ENCODE results near the gene TMEM198.

The TMEM198 gene

GRCh38 chr2:219570194-219570923, 26.5 kb downstream of the TMEM198 start:
- DNase-seq: peak; percentile 23
- in situ Hi-C loops (cut with MboI; ENCODE audit: low pct_unique_long_range_greater_than_20kb, low sequenced_read_pairs): no loop called here

- no peak for DNase-seq
- in situ Hi-C loops (cut with MboI; ENCODE audit: low pct_unique_long_range_greater_than_20kb, low sequenced_read_pairs): no loop called here
Measured at GRCh38 chr2:219570924-219571310, 27.1 kb downstream of the TMEM198 start.

GRCh38 chr2:219571311-219572236, 27.7 kb downstream of the TMEM198 start, which contains the start of gene OBSL1:
TSS of gene OBSL1 (minus strand) at chr2:219571539. CDS start at chr2:219571232, 307 bp downstream.
- in situ Hi-C loops (cut with MboI; ENCODE audit: low pct_unique_long_range_greater_than_20kb, low sequenced_read_pairs): no loop called here
- peak; percentile 75 for DNase-seq

- in situ Hi-C loops (cut with MboI; ENCODE audit: low pct_unique_long_range_greater_than_20kb, low sequenced_read_pairs): no loop called here
- no peak for DNase-seq
Measured at GRCh38 chr2:219572237-219573001, 28.6 kb downstream of the TMEM198 start, which contains the start of gene INHA. TSS of gene INHA (plus strand) at chr2:219572310. CDS start at chr2:219572375, 65 bp downstream.

- in situ Hi-C loops (cut with MboI; ENCODE audit: low pct_unique_long_range_greater_than_20kb, low sequenced_read_pairs): no loop called here
- no peak for DNase-seq
Measured at GRCh38 chr2:219573166-219573565, 29.3 kb downstream of the TMEM198 start.

GRCh38 chr2:219574484-219575311, 30.9 kb downstream of the TMEM198 start:
- DNase-seq: no peak
- in situ Hi-C loops (cut with MboI; ENCODE audit: low pct_unique_long_range_greater_than_20kb, low sequenced_read_pairs): no loop called here

GRCh38 chr2:219575566-219576504, 32.0 kb downstream of the TMEM198 start:
- DNase-seq: no peak
- in situ Hi-C loops (cut with MboI; ENCODE audit: low pct_unique_long_range_greater_than_20kb, low sequenced_read_pairs): no loop called here

- DNase-seq: no peak
- in situ Hi-C loops (cut with MboI; ENCODE audit: low pct_unique_long_range_greater_than_20kb, low sequenced_read_pairs): no loop called here
Measured at GRCh38 chr2:219576505-219577388, 32.9 kb downstream of the TMEM198 start.

- in situ Hi-C loops (cut with MboI; ENCODE audit: low pct_unique_long_range_greater_than_20kb, low sequenced_read_pairs): no loop called here
- no peak for DNase-seq
Measured at GRCh38 chr2:219578811-219579613, 35.2 kb downstream of the TMEM198 start.

GRCh38 chr2:219581346-219581745, 37.5 kb downstream of the TMEM198 start:
- in situ Hi-C loops (cut with MboI; ENCODE audit: low pct_unique_long_range_greater_than_20kb, low sequenced_read_pairs): no loop called here
- no peak for DNase-seq

GRCh38 chr2:219591091-219591490, 47.3 kb downstream of the TMEM198 start:
- no peak for DNase-seq
- in situ Hi-C loops (cut with MboI; ENCODE audit: low pct_unique_long_range_greater_than_20kb, low sequenced_read_pairs): no loop called here

GRCh38 chr2:219592736-219593135, 48.9 kb downstream of the TMEM198 start:
- DNase-seq: no peak
- in situ Hi-C loops (cut with MboI; ENCODE audit: low pct_unique_long_range_greater_than_20kb, low sequenced_read_pairs): no loop called here

- in situ Hi-C loops (cut with MboI; ENCODE audit: low pct_unique_long_range_greater_than_20kb, low sequenced_read_pairs): no loop called here
Measured at GRCh38 chr2:219593154-219593553, 49.3 kb downstream of the TMEM198 start.

GRCh38 chr2:219595256-219595655, 51.4 kb downstream of the TMEM198 start:
- peak; percentile 77 for DNase-seq
- in situ Hi-C loops (cut with MboI; ENCODE audit: low pct_unique_long_range_greater_than_20kb, low sequenced_read_pairs): no loop called here

More at GRCh38 chr2:219593154-219593553, 49.3 kb downstream of the TMEM198 start:
- no peak for DNase-seq

GRCh38 chr2:219596954-219597551, 53.2 kb downstream of the TMEM198 start:
- in situ Hi-C loops (cut with MboI; ENCODE audit: low pct_unique_long_range_greater_than_20kb, low sequenced_read_pairs): no loop called here

More at GRCh38 chr2:219596954-219597551, 53.2 kb downstream of the TMEM198 start:
- no peak for DNase-seq

All from KBM-7 (cell line).